Measurements from ENCODE around the gene EPSTI1.

EPSTI1 gene

GRCh38 chr13:42849200-42849599, 142.8 kb downstream of the EPSTI1 start:
- no peak for ATAC-seq
- TF ChIP-seq, protein P1, sequence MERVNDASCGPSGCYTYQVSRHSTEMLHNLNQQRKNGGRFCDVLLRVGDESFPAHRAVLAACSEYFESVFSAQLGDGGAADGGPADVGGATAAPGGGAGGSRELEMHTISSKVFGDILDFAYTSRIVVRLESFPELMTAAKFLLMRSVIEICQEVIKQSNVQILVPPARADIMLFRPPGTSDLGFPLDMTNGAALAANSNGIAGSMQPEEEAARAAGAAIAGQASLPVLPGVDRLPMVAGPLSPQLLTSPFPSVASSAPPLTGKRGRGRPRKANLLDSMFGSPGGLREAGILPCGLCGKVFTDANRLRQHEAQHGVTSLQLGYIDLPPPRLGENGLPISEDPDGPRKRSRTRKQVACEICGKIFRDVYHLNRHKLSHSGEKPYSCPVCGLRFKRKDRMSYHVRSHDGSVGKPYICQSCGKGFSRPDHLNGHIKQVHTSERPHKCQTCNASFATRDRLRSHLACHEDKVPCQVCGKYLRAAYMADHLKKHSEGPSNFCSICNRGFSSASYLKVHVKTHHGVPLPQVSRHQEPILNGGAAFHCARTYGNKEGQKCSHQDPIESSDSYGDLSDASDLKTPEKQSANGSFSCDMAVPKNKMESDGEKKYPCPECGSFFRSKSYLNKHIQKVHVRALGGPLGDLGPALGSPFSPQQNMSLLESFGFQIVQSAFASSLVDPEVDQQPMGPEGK (CRISPR knock-in tag; IDR thresholded peaks at IDR 0.05; ENCODE audit: borderline replicate concordance) = no peak
- TF ChIP-seq, protein P2, sequence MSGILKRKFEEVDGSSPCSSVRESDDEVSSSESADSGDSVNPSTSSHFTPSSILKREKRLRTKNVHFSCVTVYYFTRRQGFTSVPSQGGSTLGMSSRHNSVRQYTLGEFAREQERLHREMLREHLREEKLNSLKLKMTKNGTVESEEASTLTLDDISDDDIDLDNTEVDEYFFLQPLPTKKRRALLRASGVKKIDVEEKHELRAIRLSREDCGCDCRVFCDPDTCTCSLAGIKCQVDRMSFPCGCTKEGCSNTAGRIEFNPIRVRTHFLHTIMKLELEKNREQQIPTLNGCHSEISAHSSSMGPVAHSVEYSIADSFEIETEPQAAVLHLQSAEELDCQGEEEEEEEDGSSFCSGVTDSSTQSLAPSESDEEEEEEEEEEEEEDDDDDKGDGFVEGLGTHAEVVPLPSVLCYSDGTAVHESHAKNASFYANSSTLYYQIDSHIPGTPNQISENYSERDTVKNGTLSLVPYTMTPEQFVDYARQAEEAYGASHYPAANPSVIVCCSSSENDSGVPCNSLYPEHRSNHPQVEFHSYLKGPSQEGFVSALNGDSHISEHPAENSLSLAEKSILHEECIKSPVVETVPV (CRISPR knock-in tag; IDR thresholded peaks at IDR 0.05) = no peak
- TF ChIP-seq ARNTL (CRISPR knock-in tag; IDR thresholded peaks at IDR 0.05; ENCODE audit: borderline replicate concordance, low read depth) (no peak), OSR1 (CRISPR knock-in tag; IDR thresholded peaks at IDR 0.05) (no peak), GLIS3 (CRISPR knock-in tag; IDR thresholded peaks at IDR 0.05) (no peak), SNAI2 (CRISPR knock-in tag; IDR thresholded peaks at IDR 0.05) (no peak), ZNF8 (CRISPR knock-in tag; IDR thresholded peaks at IDR 0.05) (no peak), CREB5 (CRISPR knock-in tag; IDR thresholded peaks at IDR 0.05; ENCODE audit: low read depth) (no peak), BACH2 (CRISPR knock-in tag; IDR thresholded peaks at IDR 0.05; ENCODE audit: borderline replicate concordance) (no peak), ISL1 (CRISPR knock-in tag; IDR thresholded peaks at IDR 0.05) (no peak)

DNA sequence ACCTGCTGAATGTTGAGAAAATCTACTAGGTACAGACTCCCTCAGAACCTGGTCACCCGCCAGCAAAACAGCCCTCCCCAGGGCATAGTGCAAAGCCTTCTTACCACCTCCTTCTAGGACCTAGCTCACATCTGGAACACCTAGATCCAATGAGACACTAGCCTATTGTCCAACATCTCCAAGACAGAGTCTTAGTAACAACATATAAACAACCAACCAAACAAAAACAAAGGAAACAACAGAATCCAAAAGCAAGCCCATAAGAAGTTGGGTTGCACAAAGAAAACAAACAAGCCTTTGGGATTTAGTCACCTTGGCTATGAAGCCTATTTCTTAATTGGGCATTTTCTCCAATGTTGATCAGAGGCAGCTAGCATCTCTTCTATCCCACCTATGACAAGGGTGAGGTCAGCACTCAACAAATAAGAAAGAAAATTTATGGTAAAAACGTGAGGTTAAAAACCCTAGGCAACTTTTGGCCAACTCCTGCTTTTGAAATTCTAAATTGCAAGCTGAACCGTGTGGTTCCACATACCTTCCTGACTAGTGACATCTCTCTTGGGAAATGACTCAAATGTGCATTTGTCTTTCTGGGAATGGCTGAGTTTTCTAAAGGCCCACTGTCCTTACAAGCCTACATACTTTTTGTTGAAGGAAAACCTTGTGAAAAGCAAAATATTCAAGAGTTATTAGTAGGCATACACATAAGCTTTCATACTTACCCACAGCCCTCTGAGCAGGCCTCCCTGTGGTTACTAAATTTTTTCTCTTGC, 144.0 kb downstream of the EPSTI1 start:
- ATAC-seq = no peak
- no peak for TF ChIP-seq ISL1 (CRISPR knock-in tag; IDR thresholded peaks at IDR 0.05)
- no peak for TF ChIP-seq POU6F1 (CRISPR knock-in tag; IDR thresholded peaks at IDR 0.05; ENCODE audit: borderline replicate concordance, low read depth)
- TF ChIP-seq ZNF565 (CRISPR knock-in tag; conservative IDR thresholded peaks at IDR 0.05; ENCODE audit: low read depth) = no peak
- no peak for TF ChIP-seq ZFP30 (CRISPR knock-in tag; IDR thresholded peaks at IDR 0.05)
- TF ChIP-seq, protein P2 (CRISPR knock-in tag; IDR thresholded peaks at IDR 0.05) = no peak
- TF ChIP-seq SNAI2 (CRISPR knock-in tag; IDR thresholded peaks at IDR 0.05) = no peak
- TF ChIP-seq CREB5 (CRISPR knock-in tag; IDR thresholded peaks at IDR 0.05; ENCODE audit: low read depth) = no peak
- TF ChIP-seq TCF4 (CRISPR knock-in tag; IDR thresholded peaks at IDR 0.05; ENCODE audit: borderline replicate concordance) = no peak
- TF ChIP-seq OSR1 (CRISPR knock-in tag; IDR thresholded peaks at IDR 0.05) = no peak
- TF ChIP-seq GLIS3 (CRISPR knock-in tag; IDR thresholded peaks at IDR 0.05) = no peak
- TF ChIP-seq ZFP3 (CRISPR knock-in tag; IDR thresholded peaks at IDR 0.05) = no peak
- TF ChIP-seq PPARA (CRISPR knock-in tag; IDR thresholded peaks at IDR 0.05; ENCODE audit: borderline replicate concordance) = no peak
- TF ChIP-seq ZC3H10 (CRISPR knock-in tag; IDR thresholded peaks at IDR 0.05) = no peak
- TF ChIP-seq ZNF8 (CRISPR knock-in tag; IDR thresholded peaks at IDR 0.05) = no peak
- TF ChIP-seq ZNF70 (CRISPR knock-in tag; IDR thresholded peaks at IDR 0.05) = no peak
- no peak for TF ChIP-seq CSDC2 (CRISPR knock-in tag; IDR thresholded peaks at IDR 0.05)
- TF ChIP-seq, protein P1 (CRISPR knock-in tag; IDR thresholded peaks at IDR 0.05; ENCODE audit: borderline replicate concordance) = no peak
- no peak for TF ChIP-seq RARB (CRISPR knock-in tag; IDR thresholded peaks at IDR 0.05)

All from SK-N-SH treated with all-trans-retinoic acid at 6 μM for 48 hours (cell line).